Parathyroid adenoma (tissue), 2 donors: ENCODE measurements around the gene COL15A1.
"Not testable (repeated sequence)": the region's sequence is repeated elsewhere in the genome, so short reads cannot be mapped to it uniquely, and the experiment has no call there.

ENCODE experiments used
- H2AFZ ChIP-seq: fragments of 300-600 bp; sonication (generic); one replicate; pipeline ENCODE4 v1.7.0; 2017; ENCODE audit warnings: antibody characterized with exemption, mild to moderate bottlenecking
- H3K27ac ChIP-seq: fragments of 300-600 bp; sonication (generic); one replicate; pipeline ENCODE4 v1.7.0; 2017
- H3K27me3 ChIP-seq: fragments of 300-600 bp; sonication (generic); one replicate; pipeline ENCODE4 v1.7.0; 2017; ENCODE audit warnings: low read length; ENCODE audit not compliant: control insufficient read depth, insufficient read depth
- H3K36me3 ChIP-seq: fragments of 300-600 bp; sonication (generic); one replicate; pipeline ENCODE4 v1.7.0; 2017; ENCODE audit warnings: low read length; ENCODE audit not compliant: control insufficient read depth, insufficient read depth
- H3K4me1 ChIP-seq: fragments of 300-600 bp; sonication (generic); one replicate; pipeline ENCODE4 v1.7.0; 2017; ENCODE audit warnings: control low read depth
- H3K4me2 ChIP-seq: fragments of 300-600 bp; sonication (generic); one replicate; pipeline ENCODE4 v1.7.0; 2017; ENCODE audit warnings: low read length
- H3K4me3 ChIP-seq: fragments of 300-600 bp; sonication (generic); one replicate; pipeline ENCODE4 v1.7.0; 2017; ENCODE audit warnings: low read depth, low read length
- H3K79me2 ChIP-seq: fragments of 300-600 bp; sonication (generic); one replicate; pipeline ENCODE4 v1.7.0; 2017; ENCODE audit warnings: control low read depth
- H3K9ac ChIP-seq: fragments of 300-600 bp; sonication (generic); one replicate; pipeline ENCODE4 v1.7.0; 2017; ENCODE audit warnings: mild to moderate bottlenecking
- H3K9me3 ChIP-seq: fragments of 300-600 bp; sonication (generic); one replicate; pipeline ENCODE4 v1.7.0; 2017; ENCODE audit warnings: low read length; ENCODE audit not compliant: control insufficient read depth
- CTCF ChIP-seq: fragments of 300-600 bp; sonication (generic); IDR thresholded peaks from one replicate; pipeline ENCODE4 v1.7.0; 2017; ENCODE audit warnings: antibody characterized with exemption, mild to moderate bottlenecking
- donor health status: primary hyperparathyroidism.

Gene COL15A1

GRCh38 chr9:99004717-99005460 lies 61.2 kb downstream of the COL15A1 start:
- Histone ChIP-seq H3K9me3 (no peaks in the 10 kb centered on the region), H3K27me3 (no peaks in the 10 kb centered on the region), H3K79me2 (no peaks in the 10 kb centered on the region), H2AFZ (no peak overlapping the region), H3K4me2 (no peak overlapping the region), H3K9ac (no peak overlapping the region), H3K27ac (no peak overlapping the region), H3K36me3 (no peaks in the 10 kb centered on the region), H3K4me3 (no peak overlapping the region), H3K4me1 (no peaks in the 10 kb centered on the region)
- no peak for TF ChIP-seq CTCF

- Histone ChIP-seq H3K36me3 (no peaks in the 10 kb centered on the region), H3K27ac (no peak overlapping the region), H3K4me1 (no peaks in the 10 kb centered on the region), H3K79me2 (no peaks in the 10 kb centered on the region), H3K4me2 (no peak overlapping the region), H3K4me3 (no peak overlapping the region), H3K9me3 (no peaks in the 10 kb centered on the region), H2AFZ (no peak overlapping the region), H3K27me3 (no peaks in the 10 kb centered on the region), H3K9ac (no peak overlapping the region)
- no peak for TF ChIP-seq CTCF
These were observed 61.9 kb downstream of the COL15A1 start for GRCh38 chr9:99005651-99006050.

GRCh38 chr9:99006511-99006910 lies 62.8 kb downstream of the COL15A1 start:
- no peak overlapping the region for H3K9ac ChIP-seq
- no peaks in the 10 kb centered on the region for H3K4me1 ChIP-seq
- H2AFZ ChIP-seq = no peak overlapping the region
- no peaks in the 10 kb centered on the region for H3K9me3 ChIP-seq
- no peak for TF ChIP-seq CTCF
- no peaks in the 10 kb centered on the region for H3K27me3 ChIP-seq
- H3K27ac ChIP-seq = no peak overlapping the region
- no peaks in the 10 kb centered on the region for H3K79me2 ChIP-seq
- H3K36me3 ChIP-seq = no peaks in the 10 kb centered on the region
- no peak overlapping the region for H3K4me3 ChIP-seq
- no peak overlapping the region for H3K4me2 ChIP-seq

GRCh38 chr9:99006979-99007378 lies 63.3 kb downstream of the COL15A1 start:
- no peak for TF ChIP-seq CTCF
- H3K9ac ChIP-seq = no peak overlapping the region
- H3K27me3 ChIP-seq = no peaks in the 10 kb centered on the region
- H3K36me3 ChIP-seq = no peaks in the 10 kb centered on the region
- H3K9me3 ChIP-seq = no peaks in the 10 kb centered on the region
- H3K4me3 ChIP-seq = no peak overlapping the region
- no peak overlapping the region for H3K4me2 ChIP-seq
- H3K79me2 ChIP-seq = no peaks in the 10 kb centered on the region
- H3K4me1 ChIP-seq = no peaks in the 10 kb centered on the region
- no peak overlapping the region for H3K27ac ChIP-seq
- H2AFZ ChIP-seq = no peak overlapping the region

- Histone ChIP-seq H3K9ac (no peak overlapping the region), H3K4me1 (no peaks in the 10 kb centered on the region), H3K4me2 (no peak overlapping the region), H3K36me3 (no peaks in the 10 kb centered on the region), H3K9me3 (no peaks in the 10 kb centered on the region), H3K27me3 (no peaks in the 10 kb centered on the region), H3K79me2 (no peaks in the 10 kb centered on the region), H2AFZ (no peak overlapping the region), H3K27ac (no peak overlapping the region), H3K4me3 (no peak overlapping the region)
- TF ChIP-seq CTCF = no peak
These were observed 64.5 kb downstream of the COL15A1 start for GRCh38 chr9:99008203-99008602.

- not testable (repeated sequence) for H3K79me2 ChIP-seq, H3K4me1 ChIP-seq, H3K27ac ChIP-seq, H3K9ac ChIP-seq, H3K4me2 ChIP-seq, H3K9me3 ChIP-seq, H3K4me3 ChIP-seq, H2AFZ ChIP-seq, H3K36me3 ChIP-seq, H3K27me3 ChIP-seq
These were observed 66.7 kb downstream of the COL15A1 start for GRCh38 chr9:99010393-99010792.
